Caco-2 (cell line): ENCODE results near the gene MYT1. TPM values are rescaled to one million over a fixed set of nuclear protein-coding genes. Genes with fewer than 3 reads are reported as not detected.

Experiments used
- BruUV-seq: library from RNA; stranded (reverse); fragments of 400-500 nt; replicated peaks from 2 replicates; lab custom pipeline; 2021; lab: Mats Ljungman, UMichigan
- CTCF ChIA-PET: fragments of 300-600 bp; sonication (Branson Sonifier 250); formaldehyde crosslinking; loops from one replicate; lab custom pipeline; 2022; ENCODE audit warnings: antibody characterized with exemption; lab: Charles Lee
- POLR2A ChIA-PET: fragments of 300-600 bp; sonication (Branson Sonifier 250); formaldehyde crosslinking; loops from one replicate; lab custom pipeline; 2022; ENCODE audit warnings: antibody characterized with exemption; lab: Charles Lee
- DNase-seq, 2 experiments: peaks; one replicate each; pipeline versions ENCODE4 v3.0.0 to v3.0.0-alpha.2; 2020 to 2022
- H3K27me3 ChIP-seq: replicated peaks from 2 replicates; pipeline ENCODE4 v1.6.0; 2011; ENCODE audit warnings: low read length; ENCODE audit not compliant: control insufficient read depth, insufficient read depth
- H3K36me3 ChIP-seq: 2 replicates; pipeline ENCODE4 v1.5.1; 2011; ENCODE audit warnings: low read length; ENCODE audit not compliant: control insufficient read depth, insufficient read depth
- H3K4me1 ChIP-seq: fragments of 250-450 bp; sonication (Bioruptor Pico); 2 replicates; pipeline ENCODE4 v1.5.1; 2020; ENCODE audit warnings: mild to moderate bottlenecking
- H3K4me3 ChIP-seq: 2 replicates; pipeline ENCODE4 v1.5.1; 2011; ENCODE audit warnings: low read depth, mild to moderate bottlenecking, control low read depth, low read length
- H3K9me3 ChIP-seq: fragments of 250-450 bp; sonication (Bioruptor Pico); 2 replicates; pipeline ENCODE4 v1.5.1; 2020; ENCODE audit warnings: mild to moderate bottlenecking, moderate library complexity
- H3K27ac Mint-ChIP-seq: one replicate; pipeline ENCODE4 v1.8.0; 2022; ENCODE audit warnings: mixed read lengths; ENCODE audit not compliant: unreplicated experiment
- H3K27me3 Mint-ChIP-seq: one replicate; pipeline ENCODE4 v1.8.0; 2022; ENCODE audit warnings: mixed read lengths; ENCODE audit not compliant: insufficient read depth, unreplicated experiment
- H3K36me3 Mint-ChIP-seq: one replicate; pipeline ENCODE4 v1.8.0; 2022; ENCODE audit warnings: mild to moderate bottlenecking, mixed read lengths; ENCODE audit not compliant: insufficient read depth, unreplicated experiment
- H3K4me1 Mint-ChIP-seq: one replicate; pipeline ENCODE4 v1.8.0; 2022; ENCODE audit warnings: low read depth, mixed read lengths; ENCODE audit not compliant: unreplicated experiment
- H3K4me3 Mint-ChIP-seq: one replicate; pipeline ENCODE4 v1.8.0; 2022; ENCODE audit warnings: mild to moderate bottlenecking, moderate library complexity, mixed read lengths; ENCODE audit not compliant: unreplicated experiment
- H3K9me3 Mint-ChIP-seq: one replicate; pipeline ENCODE4 v1.8.0; 2022; ENCODE audit warnings: mixed read lengths; ENCODE audit not compliant: unreplicated experiment
- CTCF ChIP-seq, 2 experiments: fragments of 200-600 bp in 1 of 2; IDR thresholded peaks; 1 replicate in 1 of 2; 2 replicates in 1 of 2; pipeline versions ENCODE4 v1.5.1 to v1.8.0; 2011 to 2022; ENCODE audit warnings: antibody characterized with exemption in 1 of 2, control low read depth in 1 of 2, inconsistent platforms in 1 of 2, low read depth in 1 of 2, low read length in 1 of 2, mild to moderate bottlenecking in 1 of 2, moderate library complexity in 1 of 2; ENCODE audit not compliant: insufficient read depth in 1 of 2, severe bottlenecking in 1 of 2, unreplicated experiment in 1 of 2
- intact Hi-C: fragments of 100-400 bp; cut with micrococcal nuclease; formaldehyde crosslinking; loops from one replicate; pipeline ENCODE4 v1.10.0; 2022; ENCODE audit not compliant: unreplicated experiment
- total RNA-seq: library from RNA; stranded (reverse); gene quantifications from 2 replicates; pipeline ENCODE4 v1.2.3, GENCODE V29; 2022

MYT1 gene
- total RNA-seq, 1 experiment from 2014 or later = 0.25 TPM

- BruUV-seq = no TSS peak
- no peak for DNase-seq
- no peaks in the 10 kb centered on the region for H3K36me3 Mint-ChIP-seq
- ChIA-PET CTCF (interaction anchor here (0.6 to 0.7 kb wide), 2 partner anchors 16 to 75 kb away, joined by 4 read pairs; no protein-coding TSS in a partner anchor), POLR2A (interaction anchor here (0.6 kb wide), 1 partner anchor 1689 kb away, joined by 5 read pairs; no protein-coding TSS in a partner anchor)
- H3K9me3 Mint-ChIP-seq = no peaks in the 10 kb centered on the region
- intact Hi-C loops = no loop called here
- H3K4me1 ChIP-seq = no peaks in the 10 kb centered on the region
- H3K36me3 ChIP-seq = no peaks in the 10 kb centered on the region
- H3K27me3 Mint-ChIP-seq = peaks cover 18% of the 10 kb centered on the region
- no peaks in the 10 kb centered on the region for H3K4me1 Mint-ChIP-seq
- H3K9me3 ChIP-seq = no peaks in the 10 kb centered on the region
- no peaks in the 10 kb centered on the region; the same call in 1 of the 2 replicates for H3K27me3 ChIP-seq
- no peak overlapping the region for H3K4me3 Mint-ChIP-seq
- no peak overlapping the region for H3K4me3 ChIP-seq
- no peak overlapping the region for H3K27ac Mint-ChIP-seq
- TF ChIP-seq CTCF (IDR thresholded peaks at IDR 0.05; ENCODE audit: insufficient read depth in 1 of 2, low read depth in 1 of 2, low read length in 1 of 2, severe bottlenecking in 1 of 2, unreplicated experiment in 1 of 2) = no peak
Measured at GRCh38 chr20:64153861-64154589, 10.2 kb upstream of the MYT1 start.

- Mint-ChIP-seq H3K4me3 (no peak overlapping the region), H3K27me3 (peaks cover 19% of the 10 kb centered on the region), H3K27ac (no peak overlapping the region), H3K36me3 (no peaks in the 10 kb centered on the region), H3K9me3 (no peaks in the 10 kb centered on the region), H3K4me1 (no peaks in the 10 kb centered on the region)
- Histone ChIP-seq H3K4me1 (no peaks in the 10 kb centered on the region), H3K9me3 (no peaks in the 10 kb centered on the region), H3K4me3 (no peak overlapping the region), H3K36me3 (no peaks in the 10 kb centered on the region), H3K27me3 (no peaks in the 10 kb centered on the region; the same call in none of the 2 replicates)
- intact Hi-C loops = no loop called here
- no peak for DNase-seq
- no peak for TF ChIP-seq CTCF (IDR thresholded peaks at IDR 0.05; ENCODE audit: insufficient read depth in 1 of 2, low read depth in 1 of 2, low read length in 1 of 2, severe bottlenecking in 1 of 2, unreplicated experiment in 1 of 2)
- CTCF ChIA-PET = interaction anchor here (0.6 to 0.7 kb wide), 2 partner anchors 17 to 74 kb away, joined by 4 read pairs; no protein-coding TSS in a partner anchor
- no TSS peak for BruUV-seq
- POLR2A ChIA-PET = interaction anchor here (1.4 kb wide), 1 partner anchor 101 kb away, joined by 4 read pairs; the partner anchor contains the start of gene PCMTD2
Measured at GRCh38 chr20:64154590-64155257, 9.5 kb upstream of the MYT1 start.
